Activated naive CD8-positive, alpha-beta T cell (primary cell): ENCODE results near the gene PSMD7.
"Not testable (repeated sequence)": the region's sequence is repeated elsewhere in the genome, so short reads cannot be mapped to it uniquely, and the experiment has no call there.

Source experiments
- H3K27ac Mint-ChIP-seq: one replicate; pipeline ENCODE4 v1.8.0; 2021; ENCODE audit warnings: mixed read lengths
- H3K27me3 Mint-ChIP-seq: one replicate; pipeline ENCODE4 v1.8.0; 2021; ENCODE audit warnings: mixed read lengths
- H3K36me3 Mint-ChIP-seq: one replicate; pipeline ENCODE4 v1.8.0; 2021; ENCODE audit warnings: mixed read lengths
- H3K4me1 Mint-ChIP-seq: one replicate; pipeline ENCODE4 v1.8.0; 2021; ENCODE audit warnings: low read depth, mixed read lengths
- H3K4me3 Mint-ChIP-seq: one replicate; pipeline ENCODE4 v1.8.0; 2021; ENCODE audit warnings: mild to moderate bottlenecking, mixed read lengths
- H3K9me3 Mint-ChIP-seq: one replicate; pipeline ENCODE4 v1.8.0; 2021; ENCODE audit warnings: low read depth, mixed read lengths

The PSMD7 gene

DNA sequence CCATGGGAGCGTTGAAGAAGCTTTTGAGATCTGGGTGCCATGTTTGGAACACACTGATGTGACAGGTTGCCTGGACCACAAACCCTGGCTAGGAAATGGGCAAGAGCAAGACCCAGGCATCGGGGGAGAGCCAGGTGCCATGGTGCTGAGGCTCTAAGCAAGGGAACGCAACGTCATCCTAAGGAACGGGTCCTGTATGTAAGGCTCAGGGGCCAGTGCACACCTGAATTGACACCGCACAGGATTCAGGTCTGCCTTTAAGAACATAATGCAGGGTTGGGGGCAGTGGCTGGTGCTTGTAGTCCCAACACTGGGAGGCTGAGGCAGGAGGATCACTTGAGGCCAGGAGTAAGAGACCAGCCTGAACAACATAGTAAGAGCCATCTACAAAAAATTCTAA is 10.8 kb downstream of the PSMD7 start:
- H3K4me3 Mint-ChIP-seq, result no peak overlapping the region
- H3K27ac Mint-ChIP-seq, result no peak overlapping the region
- peaks cover 9% of the 10 kb centered on the region for H3K36me3 Mint-ChIP-seq
- no peaks in the 10 kb centered on the region for H3K9me3 Mint-ChIP-seq
- H3K27me3 Mint-ChIP-seq, result no peaks in the 10 kb centered on the region
- H3K4me1 Mint-ChIP-seq, result peaks cover 5% of the 10 kb centered on the region

DNA sequence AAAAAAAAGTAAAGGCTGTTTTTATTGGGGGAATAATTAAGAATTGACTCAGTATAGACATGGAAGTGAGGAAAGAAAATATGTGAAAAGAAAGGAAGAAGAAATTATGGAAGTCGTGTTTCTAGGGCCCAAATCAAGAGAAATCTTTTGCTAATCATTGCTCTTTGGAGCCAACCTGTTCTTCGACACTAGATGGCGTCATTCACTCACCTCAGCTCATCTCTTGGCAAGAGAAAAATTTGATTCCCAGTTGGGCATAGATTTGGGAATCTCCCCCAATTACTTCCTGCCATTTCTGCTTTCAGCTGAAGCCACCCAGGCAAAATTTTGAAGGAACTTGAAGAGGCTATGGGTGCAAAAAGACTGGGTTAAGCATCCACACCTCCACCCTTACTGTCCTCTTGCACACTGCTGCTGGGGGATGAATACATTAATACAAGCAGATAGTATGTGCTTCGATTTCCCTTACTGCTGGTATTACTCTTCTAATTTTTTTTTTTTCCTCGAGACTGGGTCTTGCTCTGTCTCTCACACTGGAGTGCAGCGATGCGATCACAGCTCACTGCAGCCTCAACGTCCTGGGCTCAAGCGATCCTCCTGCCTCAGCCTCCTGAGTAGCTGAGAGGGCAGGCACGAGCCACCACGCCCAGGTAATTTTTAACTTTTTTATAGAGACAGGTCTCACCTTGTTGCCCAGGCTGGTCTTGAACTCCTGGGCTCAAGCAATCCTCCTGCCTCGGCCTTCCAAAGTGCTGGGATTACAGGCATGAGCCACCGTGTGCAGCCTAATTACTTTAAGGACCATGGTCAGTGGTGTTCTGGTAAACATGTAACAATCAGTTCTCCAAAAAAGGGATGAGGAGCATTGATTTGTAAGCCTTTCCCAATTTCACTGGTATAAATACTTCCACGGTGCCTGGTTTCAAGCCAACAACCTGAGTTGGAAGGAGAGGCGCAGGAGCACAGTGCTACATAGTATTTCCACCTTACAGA is 13.5 kb downstream of the PSMD7 start:
- Mint-ChIP-seq H3K4me3 (no peak overlapping the region), H3K9me3 (no peaks in the 10 kb centered on the region), H3K27ac (no peak overlapping the region), H3K27me3 (no peaks in the 10 kb centered on the region), H3K4me1 (peaks cover 5% of the 10 kb centered on the region), H3K36me3 (peaks cover 18% of the 10 kb centered on the region)

DNA sequence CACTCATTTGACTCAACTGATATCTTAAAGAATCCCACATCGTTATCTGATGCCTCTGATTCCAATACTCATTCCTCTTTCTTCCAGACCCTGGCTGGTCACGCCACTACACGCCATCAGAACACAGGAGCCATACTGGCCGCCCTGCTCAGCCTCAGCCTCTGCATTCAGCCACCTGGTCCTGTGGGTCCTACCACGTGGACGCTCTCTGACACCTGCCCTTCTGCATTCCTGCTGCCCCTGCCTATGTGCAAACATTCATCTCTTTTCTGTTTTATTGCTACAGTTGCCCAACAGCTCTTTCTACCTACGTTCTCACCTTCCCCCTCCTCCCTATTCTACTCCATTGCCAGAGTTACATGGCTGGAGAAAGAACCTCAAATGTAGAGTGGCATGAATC is 18.4 kb downstream of the PSMD7 start:
- no peaks in the 10 kb centered on the region for H3K27me3 Mint-ChIP-seq
- no peak overlapping the region for H3K4me3 Mint-ChIP-seq
- peaks cover 16% of the 10 kb centered on the region for H3K36me3 Mint-ChIP-seq
- H3K9me3 Mint-ChIP-seq, result no peaks in the 10 kb centered on the region
- H3K27ac Mint-ChIP-seq, result no peak overlapping the region
- H3K4me1 Mint-ChIP-seq, result no peaks in the 10 kb centered on the region

DNA sequence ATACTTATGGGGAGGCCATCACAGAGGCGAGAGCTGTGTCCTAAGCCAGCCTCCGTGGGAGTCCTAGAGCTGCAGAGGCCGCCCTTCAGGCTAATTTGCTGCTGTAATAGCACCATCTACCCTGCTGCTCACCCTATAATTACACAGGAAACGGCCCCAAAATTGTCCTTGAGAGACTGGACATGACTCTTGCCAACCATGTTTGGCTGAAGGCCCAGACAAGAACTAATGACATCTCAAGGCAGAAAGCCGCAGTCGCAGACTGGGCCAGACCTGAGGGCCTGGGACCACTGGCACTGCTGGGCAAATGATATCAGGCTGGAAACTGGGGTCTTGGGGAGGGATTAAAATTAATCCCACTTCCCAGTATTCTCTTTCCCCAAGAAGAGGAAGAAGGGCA is 24.1 kb downstream of the PSMD7 start:
- Mint-ChIP-seq H3K4me1 (no peaks in the 10 kb centered on the region), H3K4me3 (no peak overlapping the region), H3K27ac (no peak overlapping the region), H3K9me3 (no peaks in the 10 kb centered on the region), H3K27me3 (no peaks in the 10 kb centered on the region), H3K36me3 (peaks cover 5% of the 10 kb centered on the region)

DNA sequence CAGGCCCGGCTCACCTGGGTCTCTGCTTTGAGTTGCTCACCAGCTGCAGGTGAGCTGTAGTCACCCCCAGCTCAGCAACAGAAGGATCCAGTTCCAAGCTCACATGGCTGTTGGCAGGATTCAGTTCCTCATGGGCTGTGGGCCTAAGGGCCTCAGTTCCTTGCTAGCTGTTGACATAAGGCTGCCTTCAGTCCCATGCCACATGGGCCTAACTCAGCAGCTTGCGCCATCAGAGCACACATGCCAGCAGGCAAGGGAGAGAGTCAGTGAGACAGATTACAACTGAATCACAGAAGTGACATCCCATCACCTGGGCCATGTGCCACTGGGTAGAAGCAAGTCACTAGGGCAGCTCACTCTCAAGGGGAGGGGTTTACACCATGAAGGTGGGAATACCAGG is 24.7 kb downstream of the PSMD7 start:
- Mint-ChIP-seq H3K27me3 (no peaks in the 10 kb centered on the region), H3K4me1 (no peaks in the 10 kb centered on the region), H3K4me3 (no peak overlapping the region), H3K9me3 (no peaks in the 10 kb centered on the region), H3K36me3 (peaks cover 5% of the 10 kb centered on the region), H3K27ac (no peak overlapping the region)

DNA sequence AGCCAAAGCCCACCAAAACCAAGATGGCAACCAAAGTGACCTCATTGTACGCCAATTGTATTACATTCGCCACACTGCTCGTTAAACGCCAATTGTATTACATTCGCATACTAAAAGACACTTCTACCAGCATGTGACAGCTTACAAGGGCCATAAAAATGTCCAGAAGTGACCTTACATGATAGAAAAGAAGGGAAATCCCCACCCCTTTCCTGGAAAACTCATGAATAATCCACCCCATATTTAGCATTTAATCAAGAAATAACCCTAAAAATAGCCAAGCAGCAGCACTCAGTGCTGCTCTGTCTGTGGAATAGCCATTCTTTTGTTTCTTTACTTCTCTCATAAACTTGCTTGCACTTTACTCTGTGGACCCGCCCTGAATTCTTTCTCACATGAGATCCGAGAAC is 25.7 kb downstream of the PSMD7 start:
- Mint-ChIP-seq H3K4me3 (no peak overlapping the region), H3K27ac (peak overlapping the region; percentile 58), H3K9me3 (no peaks in the 10 kb centered on the region), H3K27me3 (no peaks in the 10 kb centered on the region), H3K4me1 (no peaks in the 10 kb centered on the region), H3K36me3 (peaks cover 5% of the 10 kb centered on the region)

DNA sequence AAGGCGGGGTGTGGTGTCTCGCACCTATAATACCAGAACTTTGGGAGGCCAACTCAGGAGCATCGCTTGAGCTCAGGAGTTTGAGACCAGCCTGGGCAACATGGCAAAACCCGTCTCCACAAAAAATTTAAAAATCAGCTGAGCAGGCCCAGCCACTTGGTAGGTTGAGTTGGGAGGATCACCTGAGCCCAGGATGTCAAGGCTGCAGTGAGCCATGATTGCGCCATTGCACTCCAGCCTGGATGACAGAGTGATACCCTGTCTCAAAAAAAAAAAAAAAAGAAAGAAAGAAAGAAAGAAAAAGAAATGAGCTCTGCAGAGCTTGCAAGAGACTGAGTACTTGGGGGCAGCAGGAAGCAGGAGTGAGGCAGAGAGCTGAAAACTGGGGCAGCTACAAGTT is 28.2 kb downstream of the PSMD7 start:
- H3K4me3 Mint-ChIP-seq, H3K4me1 Mint-ChIP-seq, H3K9me3 Mint-ChIP-seq, H3K27ac Mint-ChIP-seq, H3K27me3 Mint-ChIP-seq, H3K36me3 Mint-ChIP-seq: not testable (repeated sequence)

DNA sequence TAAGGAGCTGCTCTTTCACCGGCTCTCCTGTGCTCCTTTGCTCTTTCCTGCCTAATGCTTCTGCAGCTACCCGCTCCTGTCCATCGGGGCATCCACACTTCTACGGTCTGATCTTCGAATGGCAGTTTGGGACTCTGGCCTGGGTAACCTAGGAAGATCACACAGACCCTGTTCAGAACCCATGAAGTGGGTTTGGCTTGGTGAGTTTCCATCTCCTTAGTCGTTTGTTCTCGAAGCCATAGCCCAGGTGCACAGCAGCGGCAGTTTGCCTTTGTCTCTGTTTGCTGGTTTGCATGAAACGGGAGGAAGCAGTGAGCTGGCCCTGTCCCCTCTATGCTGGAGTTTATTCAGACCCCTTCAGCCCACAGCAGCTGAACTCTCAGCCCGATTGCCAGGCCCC is 29.0 kb downstream of the PSMD7 start:
- H3K9me3 Mint-ChIP-seq, result no peaks in the 10 kb centered on the region
- no peak overlapping the region for H3K4me3 Mint-ChIP-seq
- no peaks in the 10 kb centered on the region for H3K4me1 Mint-ChIP-seq
- H3K36me3 Mint-ChIP-seq, result no peaks in the 10 kb centered on the region
- no peaks in the 10 kb centered on the region for H3K27me3 Mint-ChIP-seq
- no peak overlapping the region for H3K27ac Mint-ChIP-seq

DNA sequence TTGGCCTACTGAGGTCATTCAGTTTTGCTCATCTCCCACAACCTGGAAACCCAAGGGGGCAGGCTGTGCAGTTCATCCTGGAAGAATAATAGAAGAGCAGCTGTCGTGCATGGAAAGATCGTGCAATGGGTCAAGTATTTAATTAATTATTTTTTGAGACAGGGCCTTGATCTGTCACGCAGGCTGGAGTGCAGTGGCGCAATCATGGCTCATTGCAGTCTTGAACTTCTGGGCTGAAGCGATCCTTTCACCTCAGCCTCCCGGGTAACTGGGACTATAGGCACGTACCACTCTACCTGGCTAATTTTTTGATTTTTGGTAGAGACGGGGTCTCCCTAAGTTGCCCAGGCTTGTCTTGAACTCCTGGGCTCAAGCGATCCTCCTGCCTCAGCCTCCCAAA is 31.7 kb downstream of the PSMD7 start:
- H3K27me3 Mint-ChIP-seq, H3K27ac Mint-ChIP-seq, H3K4me3 Mint-ChIP-seq, H3K4me1 Mint-ChIP-seq, H3K9me3 Mint-ChIP-seq, H3K36me3 Mint-ChIP-seq: not testable (repeated sequence)

DNA sequence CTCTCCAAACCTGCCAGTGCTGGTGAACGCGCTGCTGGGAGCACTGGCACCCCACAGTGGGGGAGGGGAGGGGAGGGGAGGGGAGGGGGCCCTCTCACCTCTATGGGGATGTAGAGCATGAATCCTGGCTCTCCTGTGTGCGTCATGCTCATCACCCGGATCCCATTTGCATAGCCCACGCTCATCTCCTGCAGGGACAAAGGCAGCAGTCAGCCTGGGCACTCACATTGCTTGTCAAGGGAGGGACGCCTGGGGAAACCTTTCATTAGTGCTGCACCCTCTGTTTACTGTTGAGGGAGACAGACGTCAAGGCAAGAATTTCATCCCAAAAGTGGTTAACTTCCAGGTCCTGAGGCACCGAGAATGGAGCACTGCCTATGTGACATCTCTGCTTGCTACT is 35.9 kb downstream of the PSMD7 start:
- not testable (repeated sequence) for H3K4me1 Mint-ChIP-seq, H3K4me3 Mint-ChIP-seq, H3K27me3 Mint-ChIP-seq, H3K36me3 Mint-ChIP-seq, H3K27ac Mint-ChIP-seq, H3K9me3 Mint-ChIP-seq

DNA sequence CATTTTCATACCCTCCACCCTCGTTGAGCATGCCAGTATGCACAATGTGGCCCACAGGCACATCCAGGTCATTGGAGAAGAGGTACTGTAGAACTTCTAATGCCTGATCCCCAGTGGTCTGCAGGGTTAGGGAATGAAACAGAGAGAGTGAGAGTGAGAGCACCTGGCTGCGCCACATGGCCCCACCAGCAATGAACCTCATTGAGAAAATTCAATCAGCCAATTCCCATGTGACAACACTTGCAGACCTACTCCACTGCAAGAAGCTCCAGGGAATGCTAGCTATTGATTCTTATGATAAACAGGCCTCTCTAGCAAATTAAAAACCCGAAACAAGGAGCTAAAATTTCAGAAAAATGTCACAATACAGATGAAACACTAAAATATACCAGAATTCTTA is 40.9 kb downstream of the PSMD7 start:
- not testable (repeated sequence) for H3K4me3 Mint-ChIP-seq, H3K36me3 Mint-ChIP-seq, H3K27ac Mint-ChIP-seq, H3K4me1 Mint-ChIP-seq, H3K27me3 Mint-ChIP-seq, H3K9me3 Mint-ChIP-seq

DNA sequence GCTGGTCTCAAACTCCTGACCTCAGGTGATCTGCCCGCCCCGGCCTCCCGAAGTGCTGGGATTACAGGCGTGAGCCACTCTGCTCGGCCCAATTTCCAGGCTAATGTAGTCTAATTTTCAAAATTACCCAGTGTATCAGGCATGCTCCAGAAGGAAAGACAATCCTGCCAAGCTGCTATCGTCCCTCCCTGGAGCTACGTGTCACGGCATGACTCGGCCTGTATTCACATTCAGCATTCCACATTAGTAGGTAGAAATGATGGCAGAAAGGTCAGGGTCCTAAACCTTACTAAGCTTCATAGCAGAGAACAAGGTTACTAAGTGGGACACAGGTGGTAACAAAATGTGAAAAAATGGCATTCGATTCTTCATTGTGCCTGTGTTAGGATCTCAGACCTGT is 42.6 kb downstream of the PSMD7 start:
- H3K27ac Mint-ChIP-seq, H3K4me3 Mint-ChIP-seq: not testable (repeated sequence)

DNA sequence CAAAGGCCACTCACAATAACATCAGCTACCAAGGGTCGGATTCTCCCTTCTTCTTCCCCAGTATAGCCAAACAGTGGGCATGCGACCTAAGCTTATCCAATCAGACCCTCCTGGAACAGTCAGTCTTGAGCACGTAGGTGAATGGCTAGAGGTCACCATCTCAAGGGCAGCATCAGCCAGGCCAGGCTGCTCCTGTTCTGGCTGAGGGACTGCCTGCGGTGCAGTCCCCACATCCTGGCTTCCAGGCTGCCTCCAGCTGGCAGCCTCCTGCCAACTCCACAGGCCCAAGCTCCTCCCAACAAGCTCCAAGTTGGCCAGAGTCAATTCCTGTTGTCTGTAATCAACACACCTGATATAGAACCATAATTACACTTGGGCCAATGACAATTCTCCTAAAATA is 56.4 kb downstream of the PSMD7 start:
- H3K27ac Mint-ChIP-seq, H3K27me3 Mint-ChIP-seq, H3K36me3 Mint-ChIP-seq, H3K9me3 Mint-ChIP-seq, H3K4me3 Mint-ChIP-seq, H3K4me1 Mint-ChIP-seq: not testable (repeated sequence)

More for the DNA sequence above, 42.6 kb downstream of the PSMD7 start:
- not testable (repeated sequence) for H3K27me3 Mint-ChIP-seq, H3K36me3 Mint-ChIP-seq, H3K4me1 Mint-ChIP-seq, H3K9me3 Mint-ChIP-seq
